Gastroesophageal sphincter (tissue), 4 donors: ENCODE measurements around the gene STXBP6. TPM values are rescaled to one million over a fixed set of nuclear protein-coding genes. Genes with fewer than 3 reads are reported as not detected.
A peak's percentile ranks its signal among the peaks of the same experiment; 100 is the strongest.

Experiments
- ATAC-seq: fragments of 150-250 bp; one replicate; pipeline ENCODE4 v1.9.1; 2016; ENCODE audit warnings: mild to moderate bottlenecking, moderate library complexity
- H3K27ac ChIP-seq, 4 donors: fragments of 200-600 bp; sonication (generic) in 3 of 4; 1 replicate in 3 of 4; 2 replicates in 1 of 4; pipeline ENCODE4 v1.5.1; 2016 to 2019
- H3K27me3 ChIP-seq: fragments of 200-600 bp; sonication (generic); one replicate; pipeline ENCODE4 v1.5.1; 2019
- H3K36me3 ChIP-seq, 2 donors: fragments of 200-600 bp; sonication (generic); one replicate each; pipeline ENCODE4 v1.5.1; 2019; ENCODE audit warnings: control low read depth in 1 of 2
- H3K4me1 ChIP-seq, 3 donors: fragments of 200-600 bp; sonication (generic); 1 replicate in 2 of 3; 2 replicates in 1 of 3; pipeline ENCODE4 v1.5.1; 2016 to 2019; ENCODE audit warnings: control low read depth in 2 of 3
- H3K4me3 ChIP-seq, 2 donors: fragments of 200-600 bp; sonication (generic); one replicate each; pipeline ENCODE4 v1.5.1; 2019; ENCODE audit warnings: mild to moderate bottlenecking in 1 of 2, moderate library complexity in 1 of 2
- H3K9me3 ChIP-seq, 3 donors: fragments of 200-600 bp; sonication (generic); one replicate each; pipeline ENCODE4 v1.5.1; 2017 to 2019; ENCODE audit warnings: control low read depth in 2 of 3
- EP300 ChIP-seq: sonication (generic); formaldehyde crosslinking; IDR thresholded peaks from one replicate; pipeline ENCODE4 v1.6.1; 2017; ENCODE audit warnings: antibody characterized with exemption, mild to moderate bottlenecking
- POLR2A ChIP-seq, 2 donors: fragments of 450-650 bp; IDR thresholded peaks; one replicate each; pipeline ENCODE4 v1.6.1; 2017; ENCODE audit warnings: antibody characterized with exemption in 2 of 2, mild to moderate bottlenecking in 2 of 2, moderate library complexity in 1 of 2
- POLR2AphosphoS5 ChIP-seq: sonication (generic); formaldehyde crosslinking; IDR thresholded peaks from one replicate; pipeline ENCODE4 v1.6.1; 2017; ENCODE audit warnings: antibody characterized with exemption
- WGBS, 2 donors: methylation state at CpG; one replicate each; pipeline ENCODE4 v1.1.5; 2018; ENCODE audit warnings: low coverage in 1 of 2; 5-methylcytosine and 5-hydroxymethylcytosine counted together
- total RNA-seq, 4 donors: library from RNA; depleted of rRNA; stranded (reverse); fragments of >200 nt; gene quantifications; one replicate each; pipeline ENCODE4 v1.1.0, GENCODE V29; 2016
- TF ChIP-seq, protein P1 (sequence below), 4 experiments: fragments of 200-600 bp in 2 of 4; fragments of 450-650 bp in 2 of 4; sonication (generic) in 1 of 4; IDR thresholded peaks; one replicate each; pipeline ENCODE4 v1.5.1; 2017 to 2019; ENCODE audit warnings: antibody characterized with exemption in 4 of 4, mild to moderate bottlenecking in 2 of 4, moderate library complexity in 2 of 4

STXBP6 gene
- total RNA-seq, 4 donors from 2014 or later, result 29.3 to 55.7 (median 44.0) TPM

GRCh38 chr14:24956104-24956503 lies 93.8 kb downstream of the STXBP6 start:
- TF ChIP-seq, protein P1, sequence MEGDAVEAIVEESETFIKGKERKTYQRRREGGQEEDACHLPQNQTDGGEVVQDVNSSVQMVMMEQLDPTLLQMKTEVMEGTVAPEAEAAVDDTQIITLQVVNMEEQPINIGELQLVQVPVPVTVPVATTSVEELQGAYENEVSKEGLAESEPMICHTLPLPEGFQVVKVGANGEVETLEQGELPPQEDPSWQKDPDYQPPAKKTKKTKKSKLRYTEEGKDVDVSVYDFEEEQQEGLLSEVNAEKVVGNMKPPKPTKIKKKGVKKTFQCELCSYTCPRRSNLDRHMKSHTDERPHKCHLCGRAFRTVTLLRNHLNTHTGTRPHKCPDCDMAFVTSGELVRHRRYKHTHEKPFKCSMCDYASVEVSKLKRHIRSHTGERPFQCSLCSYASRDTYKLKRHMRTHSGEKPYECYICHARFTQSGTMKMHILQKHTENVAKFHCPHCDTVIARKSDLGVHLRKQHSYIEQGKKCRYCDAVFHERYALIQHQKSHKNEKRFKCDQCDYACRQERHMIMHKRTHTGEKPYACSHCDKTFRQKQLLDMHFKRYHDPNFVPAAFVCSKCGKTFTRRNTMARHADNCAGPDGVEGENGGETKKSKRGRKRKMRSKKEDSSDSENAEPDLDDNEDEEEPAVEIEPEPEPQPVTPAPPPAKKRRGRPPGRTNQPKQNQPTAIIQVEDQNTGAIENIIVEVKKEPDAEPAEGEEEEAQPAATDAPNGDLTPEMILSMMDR (IDR thresholded peaks at IDR 0.05), result no peak
- no peak for TF ChIP-seq EP300
- TF ChIP-seq POLR2AphosphoS5, result no peak
- TF ChIP-seq POLR2A (IDR thresholded peaks at IDR 0.05), result no peak
- H3K27me3 ChIP-seq, result no peaks in the 10 kb centered on the region
- no peak for ATAC-seq
- H3K36me3 ChIP-seq, result no peaks in the 10 kb centered on the region
- no peaks in the 10 kb centered on the region for H3K9me3 ChIP-seq
- H3K4me3 ChIP-seq, result no peak overlapping the region
- peak overlapping the region in 1 of 4 donors; percentile 79 for H3K27ac ChIP-seq
- peaks cover 24 to 69% (median 29%) of the 10 kb centered on the region in 3 donors for H3K4me1 ChIP-seq
- 87 to 90% methylated on average over 4 of the region's 4 CpGs for WGBS, 2 donors

GRCh38 chr14:24954700-24955037 lies 95.3 kb downstream of the STXBP6 start:
- Histone ChIP-seq H3K4me1 (peaks cover 15 to 55% (median 21%) of the 10 kb centered on the region in 3 donors), H3K4me3 (no peak overlapping the region), H3K36me3 (no peaks in the 10 kb centered on the region), H3K9me3 (no peaks in the 10 kb centered on the region), H3K27ac (no peak overlapping the region), H3K27me3 (no peaks in the 10 kb centered on the region)
- 80 to 100% methylated on average over 1 to 2 of the region's 2 CpGs for WGBS, 2 donors
- no peak for ATAC-seq
- TF ChIP-seq, protein P1 (IDR thresholded peaks at IDR 0.05), result no peak
- no peak for TF ChIP-seq POLR2A (IDR thresholded peaks at IDR 0.05)
- no peak for TF ChIP-seq POLR2AphosphoS5
- TF ChIP-seq EP300, result no peak

DNA sequence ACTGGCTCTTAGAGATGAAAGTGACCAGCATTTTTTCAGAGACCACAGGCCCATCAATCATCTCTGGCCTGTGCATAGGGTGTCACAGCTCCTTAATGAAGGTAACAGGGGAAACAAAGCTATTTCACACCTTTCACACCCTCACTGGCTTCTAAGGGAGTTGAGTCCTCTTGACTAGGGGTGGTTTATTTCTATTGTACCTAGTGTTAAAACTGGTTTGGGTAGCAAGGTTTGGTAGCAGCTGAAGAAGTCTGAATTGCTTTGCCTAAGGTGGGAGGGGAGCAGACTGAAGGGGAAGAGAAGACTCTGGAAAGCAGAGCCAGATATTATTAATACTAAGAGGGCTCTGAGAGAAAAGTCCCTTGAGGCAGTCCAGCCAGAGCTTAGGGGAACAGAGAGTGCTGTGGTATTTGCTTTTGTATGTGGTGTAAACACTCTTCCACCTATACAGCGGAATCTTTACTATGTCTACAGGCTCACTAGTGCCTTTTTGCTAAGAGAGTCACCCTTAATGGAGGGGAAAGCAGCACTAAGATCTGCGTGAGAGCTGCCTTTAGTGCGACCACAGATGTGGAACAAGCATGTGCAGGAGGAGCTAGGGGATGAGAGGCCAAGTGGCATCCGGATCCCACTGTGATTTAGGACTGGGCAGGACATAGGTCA lies 95.8 kb downstream of the STXBP6 start:
- WGBS, 2 donors, result 50 to 69% methylated on average over 1 to 3 of the region's 4 CpGs
- no peak for ATAC-seq
- no peaks in the 10 kb centered on the region for H3K36me3 ChIP-seq
- H3K4me3 ChIP-seq, result no peak overlapping the region
- H3K27ac ChIP-seq, result no peak overlapping the region
- no peaks in the 10 kb centered on the region for H3K27me3 ChIP-seq
- H3K4me1 ChIP-seq, result peaks cover 10 to 50% (median 17%) of the 10 kb centered on the region in 3 donors
- no peak for TF ChIP-seq EP300
- TF ChIP-seq POLR2AphosphoS5, result no peak
- no peak for TF ChIP-seq POLR2A (IDR thresholded peaks at IDR 0.05)
- TF ChIP-seq, protein P1 (IDR thresholded peaks at IDR 0.05), result no peak
- no peaks in the 10 kb centered on the region for H3K9me3 ChIP-seq

- ATAC-seq, result no peak
- TF ChIP-seq, protein P1 (IDR thresholded peaks at IDR 0.05), result peak in 1 of 4 experiments; percentile 20
- TF ChIP-seq POLR2AphosphoS5, result no peak
- Histone ChIP-seq H3K4me1 (peaks cover 0 to 39% (median 6%) of the 10 kb centered on the region in 3 donors), H3K27ac (no peak overlapping the region), H3K9me3 (no peaks in the 10 kb centered on the region), H3K27me3 (no peaks in the 10 kb centered on the region), H3K4me3 (no peak overlapping the region), H3K36me3 (no peaks in the 10 kb centered on the region)
- 87 to 92% methylated on average over 5 to 8 of the region's 8 CpGs for WGBS, 2 donors
Measured at GRCh38 chr14:24952851-24953666, 96.9 kb downstream of the STXBP6 start.
